PC-3 (cell line): ENCODE results near the gene MPP2.

Experiments
- EZH2 ChIP-seq: fragments of 300-600 bp; sonication (generic); IDR thresholded peaks from one replicate; pipeline ENCODE4 v1.6.1; 2017; ENCODE audit warnings: antibody characterized with exemption, mild to moderate bottlenecking, low read length; ENCODE audit not compliant: unreplicated experiment
- EZH2phosphoT487 ChIP-seq: fragments of 300-600 bp; sonication (generic); IDR thresholded peaks from 2 replicates; pipeline ENCODE4 v1.6.1; 2018; ENCODE audit warnings: mild to moderate bottlenecking, antibody characterized with exemption, low read length, borderline replicate concordance
- TF ChIP-seq, protein P1 (sequence below): fragments of 300-600 bp; sonication (generic); conservative IDR thresholded peaks from 2 replicates; pipeline ENCODE4 v1.5.1; 2017; ENCODE audit warnings: antibody characterized with exemption, low read depth, mild to moderate bottlenecking, low read length

DNA sequence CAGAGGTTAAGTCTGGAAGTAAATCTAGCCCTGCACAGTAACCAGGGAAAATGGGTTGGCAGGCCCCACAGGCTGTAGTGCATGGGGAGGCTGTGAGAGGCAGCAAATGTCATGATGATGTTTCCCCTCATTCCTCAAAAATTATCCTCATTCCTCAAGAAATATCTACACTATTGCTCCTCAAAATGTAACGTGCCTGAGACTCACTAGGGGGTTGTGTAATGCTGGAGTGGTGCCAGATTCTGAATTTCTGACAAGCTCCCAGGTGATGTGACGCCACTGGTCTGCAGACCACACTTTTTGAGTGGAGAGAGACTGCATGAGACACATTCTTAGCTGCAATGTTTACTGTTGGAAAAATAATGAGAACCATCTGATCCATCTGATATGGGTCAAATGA is 73.2 kb downstream of the MPP2 start:
- TF ChIP-seq, protein P1, sequence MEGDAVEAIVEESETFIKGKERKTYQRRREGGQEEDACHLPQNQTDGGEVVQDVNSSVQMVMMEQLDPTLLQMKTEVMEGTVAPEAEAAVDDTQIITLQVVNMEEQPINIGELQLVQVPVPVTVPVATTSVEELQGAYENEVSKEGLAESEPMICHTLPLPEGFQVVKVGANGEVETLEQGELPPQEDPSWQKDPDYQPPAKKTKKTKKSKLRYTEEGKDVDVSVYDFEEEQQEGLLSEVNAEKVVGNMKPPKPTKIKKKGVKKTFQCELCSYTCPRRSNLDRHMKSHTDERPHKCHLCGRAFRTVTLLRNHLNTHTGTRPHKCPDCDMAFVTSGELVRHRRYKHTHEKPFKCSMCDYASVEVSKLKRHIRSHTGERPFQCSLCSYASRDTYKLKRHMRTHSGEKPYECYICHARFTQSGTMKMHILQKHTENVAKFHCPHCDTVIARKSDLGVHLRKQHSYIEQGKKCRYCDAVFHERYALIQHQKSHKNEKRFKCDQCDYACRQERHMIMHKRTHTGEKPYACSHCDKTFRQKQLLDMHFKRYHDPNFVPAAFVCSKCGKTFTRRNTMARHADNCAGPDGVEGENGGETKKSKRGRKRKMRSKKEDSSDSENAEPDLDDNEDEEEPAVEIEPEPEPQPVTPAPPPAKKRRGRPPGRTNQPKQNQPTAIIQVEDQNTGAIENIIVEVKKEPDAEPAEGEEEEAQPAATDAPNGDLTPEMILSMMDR: no peak
- TF ChIP-seq EZH2: no peak
- TF ChIP-seq EZH2phosphoT487: no peak
